NOMO-1 (cell line): ENCODE measurements around the gene TIMM17B.
"Not testable (repeated sequence)": the region's sequence is repeated elsewhere in the genome, so short reads cannot be mapped to it uniquely, and the experiment has no call there.

Experiments
- DNase-seq, 2 experiments: peaks; one replicate each; lab custom pipeline; 2025; ENCODE audit not compliant: unreplicated experiment in 2 of 2; lab: John Stamatoyannopoulos, UW

The TIMM17B gene

GRCh38 chrX:48897157-48897624 is 377 bp downstream of the TIMM17B start:
- peak; percentile 27 to 28 for DNase-seq

GRCh38 chrX:48896611-48897011 is 957 bp downstream of the TIMM17B start:
- DNase-seq: no peak

GRCh38 chrX:48894891-48895290 is 2.7 kb downstream of the TIMM17B start:
- no peak for DNase-seq

- DNase-seq: no peak
Measured at GRCh38 chrX:48893556-48894348, 3.8 kb downstream of the TIMM17B start.

GRCh38 chrX:48892896-48893295 is 4.7 kb downstream of the TIMM17B start:
- DNase-seq: no peak

- peak; percentile 76 to 79 for DNase-seq
Measured at GRCh38 chrX:48891402-48892288, 5.9 kb downstream of the TIMM17B start.

GRCh38 chrX:48890934-48891401 is 6.6 kb downstream of the TIMM17B start:
- DNase-seq: no peak

- no peak for DNase-seq
Measured at GRCh38 chrX:48890296-48890925, 7.2 kb downstream of the TIMM17B start.

GRCh38 chrX:48886586-48886985 is 11.0 kb downstream of the TIMM17B start:
- DNase-seq: not testable (repeated sequence)

GRCh38 chrX:48883729-48884128 is 13.8 kb downstream of the TIMM17B start:
- DNase-seq: no peak

GRCh38 chrX:48876944-48877343 is 20.6 kb downstream of the TIMM17B start:
- DNase-seq: not testable (repeated sequence)

- not testable (repeated sequence) for DNase-seq
Measured at GRCh38 chrX:48872017-48872416, 25.6 kb downstream of the TIMM17B start.

- DNase-seq: no peak
Measured at GRCh38 chrX:48864210-48864609, 33.4 kb downstream of the TIMM17B start.

GRCh38 chrX:48854898-48855297 is 42.7 kb downstream of the TIMM17B start:
- DNase-seq: no peak

- DNase-seq: not testable (repeated sequence)
Measured at GRCh38 chrX:48854121-48854804, 43.3 kb downstream of the TIMM17B start.

GRCh38 chrX:48853494-48853893 is 44.1 kb downstream of the TIMM17B start:
- not testable (repeated sequence) for DNase-seq

GRCh38 chrX:48852857-48853256 is 44.7 kb downstream of the TIMM17B start:
- no peak for DNase-seq

GRCh38 chrX:48848847-48849246 is 48.7 kb downstream of the TIMM17B start:
- no peak for DNase-seq
